T follicular helper cell (primary cell): ENCODE data around the gene UBE2N.

Experiments used
- DNase-seq: peaks from one replicate; pipeline ENCODE4 v3.0.0-alpha.2; 2020; ENCODE audit warnings: low read depth

The UBE2N gene

DNA sequence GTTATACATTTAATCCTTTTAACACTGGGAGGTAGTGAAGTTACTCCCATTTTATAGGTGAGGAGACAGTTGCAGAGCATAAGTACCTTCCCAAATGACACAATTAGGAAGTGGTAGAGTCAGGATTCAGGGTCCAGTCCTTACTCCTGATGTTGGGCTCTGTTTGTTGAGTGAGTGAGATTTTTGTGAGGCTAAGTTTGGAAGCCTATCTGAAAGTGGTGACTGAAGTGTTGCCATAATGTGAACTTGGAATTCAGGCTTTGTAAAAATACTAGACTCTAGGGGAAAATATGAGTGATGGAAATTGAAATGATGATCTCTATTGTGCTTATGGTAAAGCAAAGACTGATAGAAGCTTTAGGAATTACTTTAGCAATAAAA lies 61.8 kb downstream of the UBE2N start:
- no peak for DNase-seq

- no peak for DNase-seq
Measured at GRCh38 chr12:93379326-93379980, 62.3 kb downstream of the UBE2N start.

- no peak for DNase-seq
Measured at GRCh38 chr12:93378998-93379325, 62.8 kb downstream of the UBE2N start.

DNA sequence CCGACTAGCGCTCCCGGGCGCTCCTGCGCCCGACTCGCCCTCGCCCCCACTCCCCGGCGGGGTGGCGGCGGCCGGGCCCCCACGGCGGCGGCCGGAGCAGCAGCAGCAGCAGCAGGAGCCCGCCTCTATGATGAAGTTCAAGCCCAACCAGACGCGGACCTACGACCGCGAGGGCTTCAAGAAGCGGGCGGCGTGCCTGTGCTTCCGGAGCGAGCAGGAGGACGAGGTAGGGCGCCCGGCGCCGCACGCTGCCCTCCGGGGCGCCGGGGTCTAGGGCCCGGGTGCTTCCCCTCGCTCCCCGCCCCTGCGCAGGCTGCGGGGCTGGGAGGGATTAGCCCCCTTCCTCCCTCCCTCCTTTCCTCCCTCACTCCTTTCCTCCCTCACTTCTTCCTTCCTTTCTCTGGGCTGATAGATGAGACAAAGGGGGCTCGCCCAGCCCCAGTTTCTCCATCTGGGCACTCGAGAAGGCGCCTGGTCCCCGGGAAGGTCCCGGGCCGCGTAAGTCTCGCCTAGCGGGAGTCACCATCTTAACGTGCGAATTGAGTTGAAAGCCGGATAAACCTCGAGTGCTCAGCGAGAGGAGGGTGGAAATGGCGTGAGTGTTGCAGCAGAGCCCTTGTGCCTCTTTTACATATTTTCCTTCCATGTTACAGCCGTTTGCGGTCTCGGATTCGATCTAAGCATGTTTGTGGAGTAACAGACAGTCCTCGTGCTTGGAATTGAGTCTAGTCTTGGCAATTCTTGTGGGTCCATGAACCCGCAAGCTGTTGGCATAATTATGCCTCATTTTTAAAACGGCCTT lies 63.4 kb downstream of the UBE2N start:
- peak; percentile 35 for DNase-seq

GRCh38 chr12:93377252-93378195 lies 64.2 kb downstream of the UBE2N start, which contains the start of gene NUDT4:
Gene NUDT4 (plus strand): TSS chr12:93377925. CDS start chr12:93378323, 398 bp downstream.
- peak; percentile 96 for DNase-seq

GRCh38 chr12:93376436-93377251 lies 65.1 kb downstream of the UBE2N start:
- no peak for DNase-seq

DNA sequence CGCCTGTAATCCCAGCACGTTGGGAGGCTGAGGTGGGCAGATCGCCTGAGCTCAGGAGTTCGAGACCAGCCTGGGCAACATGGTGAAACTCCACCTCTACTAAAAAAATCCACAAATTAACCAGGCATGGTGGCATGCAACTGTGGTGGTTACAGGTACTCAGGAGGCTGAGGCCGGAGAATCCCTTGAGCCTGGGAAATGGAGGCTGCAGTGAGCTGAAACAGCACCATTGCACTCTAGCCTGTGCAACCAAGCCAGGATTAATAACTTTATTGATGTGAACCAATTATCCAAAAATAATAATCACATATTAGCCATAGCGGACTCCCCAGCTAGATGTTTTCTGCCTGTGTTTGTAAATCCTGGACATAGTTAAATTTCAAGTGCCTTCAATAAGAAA lies 65.8 kb downstream of the UBE2N start:
- DNase-seq: no peak

GRCh38 chr12:93373961-93374656 lies 67.6 kb downstream of the UBE2N start:
- DNase-seq: no peak

DNA sequence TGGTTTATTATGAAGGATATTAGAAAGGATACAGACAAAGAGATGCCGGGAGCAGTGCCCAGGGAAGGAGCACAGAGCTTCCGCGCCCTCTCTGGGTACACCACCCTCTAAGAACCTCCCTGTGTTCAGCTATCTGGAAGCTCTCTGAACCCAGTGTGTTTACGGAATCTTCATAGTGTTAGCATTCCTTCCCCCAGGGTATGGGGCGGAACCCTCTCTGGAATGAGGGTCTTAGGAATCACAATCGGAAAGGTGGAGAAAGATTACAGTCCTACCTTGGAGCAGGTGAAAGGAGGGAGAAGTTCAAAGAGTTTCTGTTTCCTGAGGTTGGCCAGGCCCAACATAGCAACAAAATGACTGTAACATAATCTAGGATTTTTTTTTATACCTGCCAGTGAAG lies 70.8 kb downstream of the UBE2N start:
- DNase-seq: no peak

DNA sequence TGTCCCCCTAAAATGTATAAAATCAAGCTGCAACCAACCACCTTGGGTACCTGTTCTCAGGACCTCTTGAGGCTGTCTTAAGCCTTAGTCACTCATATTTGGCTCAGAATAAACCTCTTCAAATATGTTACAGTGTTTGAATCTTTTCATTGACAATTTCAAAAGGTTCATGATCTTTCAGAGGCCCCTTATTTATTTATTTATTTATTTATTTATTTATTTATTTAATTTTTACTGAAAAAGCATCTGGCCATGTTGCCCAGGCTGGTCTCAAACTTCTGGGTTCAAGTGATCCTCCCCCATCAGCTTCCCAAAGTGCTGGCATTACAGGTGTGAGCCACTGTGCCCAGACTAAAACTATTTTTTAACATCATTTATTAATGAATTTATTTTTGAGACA lies 72.2 kb downstream of the UBE2N start:
- no peak for DNase-seq

DNA sequence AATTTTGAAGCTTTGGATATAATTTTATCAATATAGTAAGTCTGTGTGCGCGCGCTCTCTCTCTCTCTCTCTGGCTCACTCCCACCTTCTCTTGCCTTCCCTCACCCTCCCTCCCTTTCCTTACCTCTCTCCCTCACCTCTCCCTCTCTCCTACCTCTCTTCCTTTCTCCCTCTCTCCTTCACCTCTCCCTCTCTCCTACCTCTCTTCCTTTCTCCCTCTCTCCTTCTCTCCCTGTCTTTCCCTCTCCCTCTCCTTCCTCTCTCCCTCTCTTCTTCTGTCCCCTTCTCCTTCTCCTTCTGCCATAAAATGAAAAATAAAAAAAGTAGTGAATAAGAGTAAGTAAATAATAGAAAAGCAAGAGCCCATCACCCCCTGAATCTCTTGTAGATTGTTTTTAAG lies 73.0 kb downstream of the UBE2N start:
- DNase-seq: no peak

- no peak for DNase-seq
Measured at GRCh38 chr12:93366422-93366821, 75.3 kb downstream of the UBE2N start.

GRCh38 chr12:93365616-93366405 lies 75.9 kb downstream of the UBE2N start:
- DNase-seq: no peak

GRCh38 chr12:93363841-93364297 lies 77.9 kb downstream of the UBE2N start:
- DNase-seq: no peak

- no peak for DNase-seq
Measured at GRCh38 chr12:93361151-93361919, 80.4 kb downstream of the UBE2N start.

GRCh38 chr12:93360688-93361087 lies 81.1 kb downstream of the UBE2N start:
- DNase-seq: no peak

DNA sequence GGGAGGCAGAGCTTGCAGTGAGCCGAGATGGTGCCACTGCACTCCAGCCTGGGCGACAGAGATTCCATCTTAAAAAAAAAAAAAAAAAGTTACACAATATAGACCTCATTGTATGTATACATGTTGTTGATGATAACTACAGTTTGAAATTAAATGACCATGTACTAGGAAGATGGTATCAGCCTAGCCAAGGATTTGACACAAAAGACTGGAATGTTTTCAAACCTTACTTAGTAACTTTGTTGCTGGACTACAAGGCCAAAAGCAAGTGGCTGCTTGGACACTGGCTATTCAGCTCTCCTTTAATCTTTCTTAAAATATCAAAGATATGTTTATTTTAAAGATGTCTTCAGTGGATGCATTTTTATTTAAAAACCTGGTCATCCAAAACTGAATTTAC lies 82.9 kb downstream of the UBE2N start:
- DNase-seq: no peak

DNA sequence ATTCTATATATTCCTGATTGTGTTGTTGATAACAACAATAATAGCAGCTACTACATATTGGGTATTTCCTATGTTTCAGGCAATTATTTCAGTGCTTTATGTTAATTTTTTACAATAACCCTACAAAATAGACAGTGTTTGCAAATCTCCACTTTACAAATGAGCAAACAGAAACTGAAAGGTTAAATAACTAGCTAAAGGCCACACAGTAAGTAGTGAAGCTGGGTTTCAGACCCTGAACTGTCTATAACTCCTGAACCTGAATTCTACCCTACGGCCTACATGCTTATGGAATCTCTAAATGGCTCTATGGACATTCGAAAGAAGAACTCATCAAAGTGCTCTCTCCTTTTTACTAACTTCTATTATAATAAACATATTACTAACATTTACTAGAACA lies 83.7 kb downstream of the UBE2N start:
- DNase-seq: no peak

DNA sequence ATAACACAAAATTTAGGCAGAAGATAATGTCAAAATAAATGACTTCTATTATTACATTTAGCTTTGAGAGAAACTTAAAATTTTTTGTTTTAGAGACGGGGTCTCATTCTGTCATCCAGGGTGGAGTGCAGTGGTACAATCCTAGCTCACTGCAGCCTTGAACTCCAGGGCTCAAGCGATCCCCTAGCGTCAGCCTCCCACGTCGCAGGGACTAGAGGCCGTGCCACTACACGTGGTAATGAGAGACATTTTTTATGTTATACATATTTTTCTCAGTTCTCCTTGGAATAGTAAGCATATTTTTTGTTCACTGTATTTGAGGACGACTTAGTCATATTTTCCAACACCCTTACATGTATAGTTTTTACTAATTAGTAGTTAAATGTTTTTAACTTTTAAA lies 85.5 kb downstream of the UBE2N start:
- DNase-seq: no peak
